Glutamatergic neuron (in vitro differentiated cells): Measurements from ENCODE around the gene TSPAN4. TPM values are rescaled to one million over a fixed set of nuclear protein-coding genes. Genes with fewer than 3 reads are reported as not detected.

Experiments
- DNase-seq: peaks from one replicate; pipeline ENCODE4 v3.0.0; 2022
- H3K27ac Mint-ChIP-seq: one replicate; pipeline ENCODE4 v1.8.0; 2020; ENCODE audit warnings: mild to moderate bottlenecking, mixed read lengths, inconsistent platforms; ENCODE audit not compliant: unreplicated experiment
- H3K27me3 Mint-ChIP-seq: one replicate; pipeline ENCODE4 v1.8.0; 2020; ENCODE audit warnings: mild to moderate bottlenecking, moderate library complexity, mixed read lengths, inconsistent platforms; ENCODE audit not compliant: unreplicated experiment
- H3K36me3 Mint-ChIP-seq: one replicate; pipeline ENCODE4 v1.8.0; 2020; ENCODE audit warnings: mild to moderate bottlenecking, mixed read lengths, inconsistent platforms; ENCODE audit not compliant: unreplicated experiment
- H3K4me1 Mint-ChIP-seq: one replicate; pipeline ENCODE4 v1.8.0; 2020; ENCODE audit warnings: mild to moderate bottlenecking, low read depth, mixed read lengths, inconsistent platforms; ENCODE audit not compliant: unreplicated experiment
- H3K4me3 Mint-ChIP-seq: one replicate; pipeline ENCODE4 v1.8.0; 2020; ENCODE audit warnings: mild to moderate bottlenecking, mixed read lengths, inconsistent platforms; ENCODE audit not compliant: unreplicated experiment
- H3K9me3 Mint-ChIP-seq: one replicate; pipeline ENCODE4 v1.8.0; 2020; ENCODE audit warnings: mild to moderate bottlenecking, moderate library complexity, mixed read lengths, inconsistent platforms; ENCODE audit not compliant: unreplicated experiment
- total RNA-seq: library from RNA; stranded (reverse); fragmentation: NEBNext Ultra II Directional; extraction: Animal tissue kit (Norgen Biotek cat#: 25700); gene quantifications from one replicate; pipeline ENCODE4 v1.2.1, GENCODE V29; 2021; ENCODE audit not compliant: unreplicated experiment
- TF ChIP-seq, protein P1 (sequence below): fragments of 200-600 bp; sonication (generic); IDR thresholded peaks from one replicate; pipeline ENCODE4 v1.5.0; 2021; ENCODE audit not compliant: partially characterized antibody, unreplicated experiment

The TSPAN4 gene
- total RNA-seq, 1 donor from 2014 or later = 82.5 TPM

DNA sequence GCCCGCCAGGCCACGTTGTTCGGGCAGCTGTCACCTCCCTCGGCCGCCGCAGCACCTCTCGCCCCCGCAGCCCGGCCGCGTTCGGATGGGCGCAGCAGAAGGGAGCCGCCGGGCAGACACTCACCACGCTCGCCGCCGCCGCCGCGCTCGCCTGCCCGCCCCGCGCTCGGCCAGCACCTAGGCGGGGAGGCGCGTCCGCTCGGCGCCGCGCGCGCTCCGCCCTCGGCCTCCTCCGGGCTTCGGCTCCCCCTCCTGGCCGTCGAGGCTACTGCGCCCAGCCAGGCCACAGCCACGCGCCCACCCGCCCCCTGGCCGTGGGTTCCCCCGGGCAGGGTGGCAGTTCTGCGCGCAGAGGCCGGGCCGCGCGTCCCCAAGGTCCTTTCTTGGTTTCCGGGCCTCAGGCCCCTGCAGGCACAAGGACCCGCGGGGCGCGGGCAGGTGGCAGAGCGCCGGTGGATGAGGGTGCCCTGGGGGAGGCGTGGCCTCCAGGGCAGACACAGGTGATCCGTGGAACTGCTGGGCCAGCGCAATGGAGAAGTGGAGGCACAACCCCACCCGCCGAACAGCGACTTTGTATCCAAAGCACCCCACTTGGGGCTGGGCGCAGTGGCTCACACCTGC lies 44.4 kb upstream of the TSPAN4 start, which contains the start of gene SLC25A22:
SLC25A22 (minus strand) TSS at position 189 of the 621 bp plus-strand sequence. CDS start 3,275 bp downstream, outside the sequence.
- no peaks in the 10 kb centered on the region for H3K36me3 Mint-ChIP-seq
- peak within 1 kb of the TSS; percentile 96 for H3K27ac Mint-ChIP-seq
- DNase-seq = peak; percentile 93
- peak within 1 kb of the TSS; percentile 88 for H3K4me3 Mint-ChIP-seq
- TF ChIP-seq, protein P1, sequence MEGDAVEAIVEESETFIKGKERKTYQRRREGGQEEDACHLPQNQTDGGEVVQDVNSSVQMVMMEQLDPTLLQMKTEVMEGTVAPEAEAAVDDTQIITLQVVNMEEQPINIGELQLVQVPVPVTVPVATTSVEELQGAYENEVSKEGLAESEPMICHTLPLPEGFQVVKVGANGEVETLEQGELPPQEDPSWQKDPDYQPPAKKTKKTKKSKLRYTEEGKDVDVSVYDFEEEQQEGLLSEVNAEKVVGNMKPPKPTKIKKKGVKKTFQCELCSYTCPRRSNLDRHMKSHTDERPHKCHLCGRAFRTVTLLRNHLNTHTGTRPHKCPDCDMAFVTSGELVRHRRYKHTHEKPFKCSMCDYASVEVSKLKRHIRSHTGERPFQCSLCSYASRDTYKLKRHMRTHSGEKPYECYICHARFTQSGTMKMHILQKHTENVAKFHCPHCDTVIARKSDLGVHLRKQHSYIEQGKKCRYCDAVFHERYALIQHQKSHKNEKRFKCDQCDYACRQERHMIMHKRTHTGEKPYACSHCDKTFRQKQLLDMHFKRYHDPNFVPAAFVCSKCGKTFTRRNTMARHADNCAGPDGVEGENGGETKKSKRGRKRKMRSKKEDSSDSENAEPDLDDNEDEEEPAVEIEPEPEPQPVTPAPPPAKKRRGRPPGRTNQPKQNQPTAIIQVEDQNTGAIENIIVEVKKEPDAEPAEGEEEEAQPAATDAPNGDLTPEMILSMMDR = peak; percentile 91
- peaks cover 8% of the 10 kb centered on the region for H3K4me1 Mint-ChIP-seq
- H3K27me3 Mint-ChIP-seq = peaks cover 7% of the 10 kb centered on the region
- peaks cover 5% of the 10 kb centered on the region for H3K9me3 Mint-ChIP-seq

DNA sequence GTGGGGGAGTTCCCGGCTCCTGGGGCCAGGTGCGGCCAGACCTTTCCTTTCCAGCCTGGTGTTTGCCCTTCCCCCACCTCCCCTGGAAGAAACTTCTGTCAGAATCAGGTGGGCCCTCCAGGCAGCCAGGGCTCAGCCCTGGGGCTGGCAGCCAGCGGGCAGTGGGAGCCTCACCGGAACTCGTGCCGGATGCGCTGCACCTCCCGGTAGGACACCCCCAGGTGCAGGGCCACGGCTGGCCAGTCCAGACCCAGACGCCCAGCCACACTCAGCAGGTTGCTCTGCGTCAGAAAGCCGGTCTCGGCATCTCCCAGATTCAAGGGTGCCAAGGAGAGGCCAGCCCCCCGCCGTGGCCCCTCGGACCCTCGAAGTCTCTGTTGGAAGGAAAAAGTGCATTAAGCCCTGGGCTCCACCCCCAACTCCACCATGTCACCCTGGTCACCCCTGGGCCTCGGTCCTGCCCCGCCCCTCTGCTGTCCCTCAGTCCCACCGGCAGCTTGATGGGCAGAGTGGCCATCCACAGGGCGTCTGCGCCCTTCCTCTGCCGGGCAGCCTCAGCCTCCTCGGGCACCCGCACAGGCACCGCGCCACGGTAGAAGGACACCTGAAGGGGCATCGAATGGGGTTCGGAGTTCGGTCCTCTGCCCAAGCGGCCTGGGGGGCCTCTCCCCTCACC lies 42.9 kb upstream of the TSPAN4 start:
- Mint-ChIP-seq H3K4me1 (peaks cover 4% of the 10 kb centered on the region), H3K36me3 (no peaks in the 10 kb centered on the region), H3K4me3 (no peak overlapping the region), H3K27me3 (peaks cover 4% of the 10 kb centered on the region), H3K9me3 (peaks cover 6% of the 10 kb centered on the region), H3K27ac (no peak overlapping the region)
- TF ChIP-seq, protein P1 = no peak
- DNase-seq = peak; percentile 14

DNA sequence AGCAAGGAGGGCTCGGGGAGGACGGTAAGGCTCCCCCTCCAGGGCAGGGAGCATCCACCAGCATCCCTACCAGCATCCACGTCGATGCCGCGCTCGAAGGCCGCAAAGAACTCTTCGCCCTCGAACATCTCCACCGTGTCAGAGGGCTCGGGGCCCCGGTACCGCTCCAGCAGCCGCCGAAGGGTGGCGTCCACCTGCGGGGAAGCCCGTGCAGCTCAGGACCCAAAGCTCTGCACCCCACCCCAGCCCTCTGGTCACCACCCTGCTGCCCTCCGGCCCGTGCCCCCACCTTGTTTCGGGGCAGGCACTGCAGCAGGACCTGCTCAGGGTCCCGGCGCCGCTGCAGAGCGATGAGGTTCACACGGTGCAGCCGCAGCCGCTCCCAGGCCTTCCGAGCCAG lies 42.2 kb upstream of the TSPAN4 start:
- TF ChIP-seq, protein P1 = no peak
- Mint-ChIP-seq H3K4me1 (peaks cover 4% of the 10 kb centered on the region), H3K27me3 (peaks cover 5% of the 10 kb centered on the region), H3K36me3 (no peaks in the 10 kb centered on the region), H3K27ac (no peak overlapping the region), H3K9me3 (peaks cover 7% of the 10 kb centered on the region), H3K4me3 (no peak overlapping the region)
- peak; percentile 13 for DNase-seq

DNA sequence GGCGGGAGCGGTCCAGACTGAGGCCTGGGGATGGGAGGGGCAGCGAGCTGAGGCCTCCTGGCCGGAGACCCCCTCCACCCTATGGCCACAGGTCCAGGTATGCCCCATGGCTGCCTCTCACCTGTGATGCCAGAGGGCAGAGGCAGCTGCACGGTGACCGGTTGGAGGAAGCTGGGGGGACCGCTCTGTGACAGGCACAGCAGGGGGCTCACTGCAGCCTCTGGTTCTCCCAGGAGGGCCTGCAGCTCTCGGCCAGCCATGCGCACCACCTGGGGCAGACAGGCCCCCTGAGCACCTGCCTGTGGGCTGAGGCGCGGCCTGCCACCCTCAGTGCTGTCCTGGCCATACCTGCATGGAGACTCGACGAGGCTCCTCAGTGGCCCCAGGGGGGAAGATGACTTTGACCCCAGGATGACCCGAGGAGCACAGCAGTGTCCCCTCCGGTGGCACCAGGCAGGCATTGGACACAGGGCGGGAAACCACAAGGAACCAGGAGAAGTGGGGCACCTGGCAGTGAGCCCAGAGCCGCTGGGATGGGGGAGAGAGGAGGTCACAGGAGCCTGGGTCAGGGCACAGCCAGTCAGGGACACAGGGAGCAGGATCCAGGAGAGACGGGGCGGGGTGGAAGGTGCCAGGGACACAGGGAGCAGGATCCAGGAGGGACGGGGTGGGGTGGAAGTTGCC lies 41.4 kb upstream of the TSPAN4 start:
- TF ChIP-seq, protein P1 = no peak
- H3K4me1 Mint-ChIP-seq = peaks cover 5% of the 10 kb centered on the region
- H3K27ac Mint-ChIP-seq = no peak overlapping the region
- H3K4me3 Mint-ChIP-seq = no peak overlapping the region
- H3K36me3 Mint-ChIP-seq = no peaks in the 10 kb centered on the region
- H3K9me3 Mint-ChIP-seq = peaks cover 10% of the 10 kb centered on the region
- H3K27me3 Mint-ChIP-seq = peaks cover 8% of the 10 kb centered on the region
- peak; percentile 10 for DNase-seq
